RPMI7951 (cell line): Measurements from ENCODE around the gene NME9. TPM values are rescaled to one million over a fixed set of nuclear protein-coding genes. Genes with fewer than 3 reads are reported as not detected.

Experiments
- DNase-seq: peaks from one replicate; pipeline ENCODE4 v3.0.0-alpha.2; 2012; ENCODE audit warnings: low read depth
- total RNA-seq: library from RNA; depleted of rRNA; stranded (reverse); fragments of >200 nt; shearing (Covaris generic); gene quantifications from 2 replicates; pipeline ENCODE4 v1.2.3, GENCODE V29; 2014; rRNA removed

The NME9 gene
- total RNA-seq, 1 experiment from 2014 or later = not detected

- no peak for DNase-seq
Measured at GRCh38 chr3:138282836-138283235, 46.8 kb downstream of the NME9 start.

- DNase-seq = no peak
Measured at GRCh38 chr3:138281561-138281960, 48.1 kb downstream of the NME9 start.

GRCh38 chr3:138271189-138271794, 58.4 kb downstream of the NME9 start:
- DNase-seq = no peak

- DNase-seq = no peak
Measured at GRCh38 chr3:138270245-138270644, 59.4 kb downstream of the NME9 start.

- no peak for DNase-seq
Measured at GRCh38 chr3:138267083-138267482, 62.6 kb downstream of the NME9 start.

GRCh38 chr3:138265745-138266144, 63.9 kb downstream of the NME9 start:
- no peak for DNase-seq

- DNase-seq = no peak
Measured at GRCh38 chr3:138263104-138263503, 66.5 kb downstream of the NME9 start.

GRCh38 chr3:138260611-138261010, 69.0 kb downstream of the NME9 start:
- no peak for DNase-seq

GRCh38 chr3:138259126-138259525, 70.5 kb downstream of the NME9 start:
- DNase-seq = no peak

GRCh38 chr3:138257986-138258385, 71.7 kb downstream of the NME9 start:
- DNase-seq = no peak

- peak; percentile 11 for DNase-seq
Measured at GRCh38 chr3:138256022-138256421, 73.6 kb downstream of the NME9 start.

- DNase-seq = no peak
Measured at GRCh38 chr3:138254216-138254615, 75.4 kb downstream of the NME9 start.

- no peak for DNase-seq
Measured at GRCh38 chr3:138253609-138254008, 76.0 kb downstream of the NME9 start.

Other genes starting within 250 kb of the NME9 start
- gene DZIP1L, start 214.2 kb downstream of the NME9 start, total RNA-seq = 7.4 and 11.1 TPM in 2 replicates
- gene A4GNT, start 197.5 kb downstream of the NME9 start, total RNA-seq = not detected in 2 replicates
- 22.9 and 25.1 TPM in 2 replicates for gene DBR1, start 154.9 kb downstream of the NME9 start, total RNA-seq
- gene ARMC8, start 142.6 kb downstream of the NME9 start, total RNA-seq = 42.7 and 67.5 TPM in 2 replicates
- 23.5 and 29.6 TPM in 2 replicates for gene MRAS, start 18.7 kb upstream of the NME9 start, total RNA-seq
- gene ESYT3, start 104.8 kb upstream of the NME9 start, total RNA-seq = 0.12 and 0.20 TPM in 2 replicates